DND-41 (cell line): ENCODE measurements around the gene RASAL2.

Experiments used
- ATAC-seq: fragments of 200-7000 bp; cut with Tn5 transposase; 3 replicates; pipeline ENCODE4 v1.9.1; 2021; ENCODE audit warnings: low read depth; ENCODE audit not compliant: insufficient read depth
- DNase-seq: peaks from one replicate; pipeline ENCODE4 v3.0.0-alpha.2; 2020
- H2AFZ ChIP-seq: 2 replicates; pipeline ENCODE4 v1.6.0; 2012; ENCODE audit warnings: low read depth, low read length
- H3K27ac ChIP-seq: 2 replicates; pipeline ENCODE4 v1.5.1; 2012; ENCODE audit warnings: low read length, inconsistent platforms
- H3K27me3 ChIP-seq: fragments of 200-600 bp; sonication (generic); 2 replicates; pipeline ENCODE4 v1.6.0; 2012; ENCODE audit warnings: low read length, mild to moderate bottlenecking, inconsistent platforms; ENCODE audit not compliant: insufficient read depth, poor library complexity
- H3K36me3 ChIP-seq: 2 replicates; pipeline ENCODE4 v1.5.1; 2012; ENCODE audit warnings: low read length, inconsistent platforms; ENCODE audit not compliant: insufficient read depth
- H3K4me1 ChIP-seq: 2 replicates; pipeline ENCODE4 v1.5.1; 2012; ENCODE audit warnings: mild to moderate bottlenecking, low read length; ENCODE audit not compliant: insufficient read depth
- H3K4me2 ChIP-seq: 2 replicates; pipeline ENCODE4 v1.6.0; 2012; ENCODE audit warnings: mild to moderate bottlenecking, moderate library complexity, low read length, inconsistent platforms; ENCODE audit not compliant: insufficient read depth
- H3K4me3 ChIP-seq, 2 experiments: fragments of 200-600 bp in 1 of 2; shearing (Covaris generic) in 1 of 2; 2 replicates each; pipeline ENCODE4 v1.5.1; 2012 to 2016; ENCODE audit warnings: inconsistent platforms in 2 of 2, low read length in 2 of 2, mild to moderate bottlenecking in 2 of 2, low read depth in 1 of 2, moderate library complexity in 1 of 2
- H3K79me2 ChIP-seq: 2 replicates; pipeline ENCODE4 v1.6.0; 2012; ENCODE audit warnings: low read length, inconsistent platforms; ENCODE audit not compliant: insufficient read depth
- H3K9ac ChIP-seq: 2 replicates; pipeline ENCODE4 v1.6.0; 2012; ENCODE audit warnings: low read depth, mild to moderate bottlenecking, inconsistent platforms, low read length, moderate library complexity
- H3K9me3 ChIP-seq: 2 replicates; pipeline ENCODE4 v1.5.1; 2012; ENCODE audit warnings: low read length, moderate library complexity, mild to moderate bottlenecking, inconsistent platforms; ENCODE audit not compliant: insufficient read depth, severe bottlenecking
- H4K20me1 ChIP-seq: 2 replicates; pipeline ENCODE4 v1.6.0; 2012; ENCODE audit warnings: low read length; ENCODE audit not compliant: insufficient read depth
- EZH2 ChIP-seq: IDR thresholded peaks from 3 replicates; pipeline ENCODE4 v1.6.1; 2012; ENCODE audit warnings: borderline replicate concordance, low read depth, mild to moderate bottlenecking, moderate library complexity, low read length, inconsistent platforms; ENCODE audit not compliant: severe bottlenecking
- TF ChIP-seq, protein P1 (sequence below): IDR thresholded peaks from 2 replicates; pipeline ENCODE4 v1.5.1; 2012; ENCODE audit warnings: borderline replicate concordance, low read length, moderate library complexity, mild to moderate bottlenecking; ENCODE audit not compliant: poor library complexity, severe bottlenecking; ENCODE audit errors: extremely low read depth

RASAL2 gene

DNA sequence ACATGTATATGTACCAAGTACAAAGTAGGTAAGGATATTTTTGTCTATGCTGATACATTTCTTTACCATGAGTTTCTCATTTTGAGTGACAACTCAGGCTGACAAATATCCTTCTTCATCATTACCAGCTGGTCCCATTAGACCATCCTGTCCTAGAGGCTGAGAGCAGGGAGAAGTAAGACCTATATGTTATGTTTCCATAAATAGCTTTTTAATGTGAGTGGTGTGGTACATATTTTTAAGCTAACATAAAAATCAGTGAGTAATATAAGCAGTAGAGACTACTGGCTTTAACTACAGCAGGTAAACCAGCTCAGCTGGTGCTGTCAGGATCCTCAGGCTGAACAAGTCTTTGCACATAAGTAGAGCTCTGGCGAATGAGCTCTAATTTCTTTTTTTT is 340.5 kb downstream of the RASAL2 start:
- Histone ChIP-seq H3K9ac (no peak overlapping the region), H3K9me3 (no peaks in the 10 kb centered on the region), H3K4me2 (no peak overlapping the region), H3K27me3 (peaks cover 9% of the 10 kb centered on the region), H3K36me3 (no peaks in the 10 kb centered on the region), H3K4me3 (no peak overlapping the region), H3K4me1 (no peaks in the 10 kb centered on the region), H3K27ac (no peak overlapping the region), H2AFZ (no peak overlapping the region), H3K79me2 (no peaks in the 10 kb centered on the region), H4K20me1 (no peaks in the 10 kb centered on the region)
- TF ChIP-seq, protein P1, sequence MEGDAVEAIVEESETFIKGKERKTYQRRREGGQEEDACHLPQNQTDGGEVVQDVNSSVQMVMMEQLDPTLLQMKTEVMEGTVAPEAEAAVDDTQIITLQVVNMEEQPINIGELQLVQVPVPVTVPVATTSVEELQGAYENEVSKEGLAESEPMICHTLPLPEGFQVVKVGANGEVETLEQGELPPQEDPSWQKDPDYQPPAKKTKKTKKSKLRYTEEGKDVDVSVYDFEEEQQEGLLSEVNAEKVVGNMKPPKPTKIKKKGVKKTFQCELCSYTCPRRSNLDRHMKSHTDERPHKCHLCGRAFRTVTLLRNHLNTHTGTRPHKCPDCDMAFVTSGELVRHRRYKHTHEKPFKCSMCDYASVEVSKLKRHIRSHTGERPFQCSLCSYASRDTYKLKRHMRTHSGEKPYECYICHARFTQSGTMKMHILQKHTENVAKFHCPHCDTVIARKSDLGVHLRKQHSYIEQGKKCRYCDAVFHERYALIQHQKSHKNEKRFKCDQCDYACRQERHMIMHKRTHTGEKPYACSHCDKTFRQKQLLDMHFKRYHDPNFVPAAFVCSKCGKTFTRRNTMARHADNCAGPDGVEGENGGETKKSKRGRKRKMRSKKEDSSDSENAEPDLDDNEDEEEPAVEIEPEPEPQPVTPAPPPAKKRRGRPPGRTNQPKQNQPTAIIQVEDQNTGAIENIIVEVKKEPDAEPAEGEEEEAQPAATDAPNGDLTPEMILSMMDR: no peak
- no peak for TF ChIP-seq EZH2
- ATAC-seq: no peak
- no peak for DNase-seq

DNA sequence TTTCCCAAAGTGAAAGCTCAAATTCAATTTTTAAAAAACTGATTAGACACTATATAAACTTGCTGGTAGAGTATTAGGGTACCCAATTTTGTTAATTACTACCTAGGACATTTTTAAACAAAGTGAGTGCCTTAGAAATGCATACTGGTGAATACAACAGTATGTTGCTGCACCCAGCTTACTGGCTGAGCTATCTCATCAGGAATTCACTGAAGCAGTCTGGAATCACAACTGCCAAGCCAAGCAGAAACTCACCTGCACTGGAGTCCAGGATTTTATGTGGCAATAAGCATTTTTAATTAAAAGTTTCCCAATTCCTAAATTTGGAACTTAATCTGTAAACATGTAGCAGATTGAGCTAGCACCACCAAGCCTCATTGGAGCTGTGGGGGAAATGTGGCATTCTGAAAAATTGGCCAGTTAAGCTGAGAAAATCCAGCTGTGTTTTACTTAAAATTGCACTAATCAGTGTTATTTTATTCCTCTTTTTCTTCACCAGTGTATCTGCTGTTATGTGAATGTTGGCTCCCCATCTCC is 341.1 kb downstream of the RASAL2 start:
- H3K9ac ChIP-seq: no peak overlapping the region
- H2AFZ ChIP-seq: no peak overlapping the region
- DNase-seq: no peak
- H4K20me1 ChIP-seq: no peaks in the 10 kb centered on the region
- H3K27me3 ChIP-seq: peaks cover 9% of the 10 kb centered on the region
- H3K27ac ChIP-seq: no peak overlapping the region
- ATAC-seq: no peak
- no peak overlapping the region for H3K4me3 ChIP-seq
- no peak overlapping the region for H3K4me2 ChIP-seq
- no peaks in the 10 kb centered on the region for H3K9me3 ChIP-seq
- no peaks in the 10 kb centered on the region for H3K4me1 ChIP-seq
- no peaks in the 10 kb centered on the region for H3K79me2 ChIP-seq
- TF ChIP-seq EZH2: no peak
- TF ChIP-seq, protein P1: no peak
- H3K36me3 ChIP-seq: no peaks in the 10 kb centered on the region

DNA sequence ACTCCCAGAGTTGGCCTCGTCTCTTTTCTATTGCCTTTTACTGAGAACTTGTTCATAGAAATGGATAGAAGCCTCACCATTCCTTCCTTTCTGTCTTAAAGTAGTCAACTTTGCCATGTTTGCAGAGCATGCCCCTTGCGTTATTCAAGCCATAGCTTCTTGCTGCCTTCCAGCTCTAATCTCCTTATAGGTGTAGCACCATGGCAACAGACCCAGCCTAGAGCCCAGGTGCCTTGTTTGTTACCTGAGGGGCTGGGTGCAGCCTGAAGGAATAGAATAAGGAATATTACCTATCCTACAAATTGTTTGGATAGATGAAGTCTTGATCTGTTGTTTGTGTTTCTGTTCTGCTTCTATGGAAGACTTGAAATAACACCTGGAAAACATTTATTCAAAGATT is 343.0 kb downstream of the RASAL2 start:
- Histone ChIP-seq H2AFZ (no peak overlapping the region), H4K20me1 (no peaks in the 10 kb centered on the region), H3K27ac (no peak overlapping the region), H3K9me3 (no peaks in the 10 kb centered on the region), H3K79me2 (no peaks in the 10 kb centered on the region), H3K4me3 (no peak overlapping the region), H3K4me2 (no peak overlapping the region), H3K27me3 (peaks cover 6% of the 10 kb centered on the region), H3K4me1 (no peaks in the 10 kb centered on the region), H3K9ac (no peak overlapping the region), H3K36me3 (no peaks in the 10 kb centered on the region)
- DNase-seq: no peak
- ATAC-seq: no peak
- TF ChIP-seq EZH2: no peak
- TF ChIP-seq, protein P1: no peak

DNA sequence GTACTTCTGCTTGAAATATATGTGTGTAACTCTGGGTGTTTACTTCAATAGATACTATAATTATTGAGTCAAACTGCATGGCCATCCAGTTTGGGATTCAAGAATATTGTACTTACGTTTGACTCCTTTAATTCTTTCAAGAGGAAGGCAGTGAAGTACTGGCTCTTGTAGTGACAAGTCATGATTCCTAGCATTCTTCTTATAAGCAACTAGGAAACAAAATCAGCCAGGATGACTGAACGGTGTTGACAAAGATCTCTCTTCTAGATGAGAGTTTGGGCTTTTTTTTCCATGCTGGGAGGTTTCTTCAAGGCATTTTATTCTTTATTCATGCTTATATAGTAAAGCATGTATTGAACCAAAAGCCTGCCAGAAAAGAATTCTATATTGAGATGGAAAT is 344.5 kb downstream of the RASAL2 start:
- Histone ChIP-seq H2AFZ (no peak overlapping the region), H3K4me3 (no peak overlapping the region), H3K27me3 (peaks cover 6% of the 10 kb centered on the region), H3K9ac (no peak overlapping the region), H3K27ac (no peak overlapping the region), H3K36me3 (no peaks in the 10 kb centered on the region), H3K4me1 (no peaks in the 10 kb centered on the region), H3K4me2 (no peak overlapping the region), H4K20me1 (no peaks in the 10 kb centered on the region), H3K9me3 (no peaks in the 10 kb centered on the region), H3K79me2 (no peaks in the 10 kb centered on the region)
- ATAC-seq (no peak), DNase-seq (no peak)
- no peak for TF ChIP-seq EZH2
- TF ChIP-seq, protein P1: no peak
